GM21786 (cell line): ENCODE data around the gene FAM217B.

ENCODE experiments used
- ATAC-seq: cut with Tn5 transposase; IDR thresholded peaks from one replicate; pipeline ENCODE4 v1.9.1; 2021; ENCODE audit not compliant: unreplicated experiment

Gene FAM217B

GRCh38 chr20:59940129-59940955 lies at the start of gene FAM217B, which contains the start of gene PPP1R3D:
Gene FAM217B, plus strand, starts transcription at chr20:59940389. Its CDS starts 3,555 bp downstream, at chr20:59943944.
Gene PPP1R3D, minus strand, starts transcription at chr20:59940305. Its CDS starts 374 bp downstream, at chr20:59939931.
- peak; percentile 87 for ATAC-seq

GRCh38 chr20:59891581-59891980 lies 48.6 kb upstream of the FAM217B start:
- ATAC-seq = no peak

- ATAC-seq = no peak
Measured at GRCh38 chr20:59895908-59896307, 44.3 kb upstream of the FAM217B start.

GRCh38 chr20:59902470-59902869 lies 37.7 kb upstream of the FAM217B start:
- ATAC-seq = no peak

GRCh38 chr20:59903621-59904020 lies 36.6 kb upstream of the FAM217B start:
- no peak for ATAC-seq

GRCh38 chr20:59908855-59909254 lies 31.3 kb upstream of the FAM217B start:
- no peak for ATAC-seq

- ATAC-seq = no peak
Measured at GRCh38 chr20:59911041-59911440, 29.1 kb upstream of the FAM217B start.

- ATAC-seq = no peak
Measured at GRCh38 chr20:59912609-59913008, 27.6 kb upstream of the FAM217B start.

- no peak for ATAC-seq
Measured at GRCh38 chr20:59920944-59921343, 19.2 kb upstream of the FAM217B start.

- no peak for ATAC-seq
Measured at GRCh38 chr20:59923514-59923913, 16.7 kb upstream of the FAM217B start.

GRCh38 chr20:59925359-59925758 lies 14.8 kb upstream of the FAM217B start:
- ATAC-seq = no peak

- no peak for ATAC-seq
Measured at GRCh38 chr20:59925899-59926298, 14.3 kb upstream of the FAM217B start.

- ATAC-seq = no peak
Measured at GRCh38 chr20:59931511-59932312, 8.5 kb upstream of the FAM217B start.

GRCh38 chr20:59932616-59933295 lies 7.4 kb upstream of the FAM217B start:
- no peak for ATAC-seq

- ATAC-seq = no peak
Measured at GRCh38 chr20:59933296-59933848, 6.8 kb upstream of the FAM217B start, which contains the start of gene SYCP2. Gene SYCP2, minus strand, starts transcription at chr20:59933637. Its CDS starts 11,224 bp downstream, at chr20:59922413.

GRCh38 chr20:59933849-59934585 lies 6.2 kb upstream of the FAM217B start:
- peak; percentile 77 for ATAC-seq

- no peak for ATAC-seq
Measured at GRCh38 chr20:59935457-59936185, 4.6 kb upstream of the FAM217B start.

GRCh38 chr20:59936409-59936808 lies 3.8 kb upstream of the FAM217B start:
- ATAC-seq = no peak

GRCh38 chr20:59937150-59937549 lies 3.0 kb upstream of the FAM217B start:
- ATAC-seq = no peak

GRCh38 chr20:59938221-59938620 lies 2.0 kb upstream of the FAM217B start:
- no peak for ATAC-seq
